WTC11 (cell line): ENCODE data around the gene HDGFL2. TPM values are rescaled to one million over a fixed set of nuclear protein-coding genes. Genes with fewer than 3 reads are reported as not detected.

Experiments
- ATAC-seq: fragments of 200-7000 bp; cut with Tn5 transposase; 2 replicates; pipeline ENCODE4 v1.10.0; 2021; ENCODE audit warnings: mild to moderate bottlenecking, moderate library complexity
- CTCF ChIA-PET: fragments of 300-600 bp; sonication (Branson Sonifier 250); formaldehyde crosslinking; loops from one replicate; lab custom pipeline; 2021; ENCODE audit warnings: antibody characterized with exemption; lab: Charles Lee
- POLR2A ChIA-PET: fragments of 350-600 bp; sonication (Branson Sonifier 250); formaldehyde crosslinking; loops from one replicate; lab custom pipeline; 2021; ENCODE audit warnings: antibody characterized with exemption; lab: Charles Lee
- DNase-seq: peaks from one replicate; pipeline ENCODE4 v3.0.0; 2021; ENCODE audit warnings: low spot score
- H3K27ac Mint-ChIP-seq: 2 replicates; pipeline ENCODE4 v1.8.0; 2021; ENCODE audit warnings: mixed read lengths
- H3K27me3 Mint-ChIP-seq: 2 replicates; pipeline ENCODE4 v1.8.0; 2021; ENCODE audit warnings: low read depth, mild to moderate bottlenecking, moderate library complexity, mixed read lengths
- H3K36me3 Mint-ChIP-seq: 2 replicates; pipeline ENCODE4 v1.8.0; 2021; ENCODE audit warnings: mixed read lengths
- H3K4me1 Mint-ChIP-seq: 2 replicates; pipeline ENCODE4 v1.8.0; 2022; ENCODE audit warnings: mixed read lengths
- H3K4me3 Mint-ChIP-seq: 2 replicates; pipeline ENCODE4 v1.8.0; 2021; ENCODE audit warnings: mild to moderate bottlenecking, moderate library complexity, mixed read lengths
- H3K9me3 Mint-ChIP-seq: 2 replicates; pipeline ENCODE4 v1.8.0; 2021; ENCODE audit warnings: mixed read lengths
- AFF4 ChIP-seq: sonication (generic); formaldehyde crosslinking; IDR thresholded peaks from 2 replicates; pipeline ENCODE4 v1.8.1; 2023; ENCODE audit warnings: mild to moderate bottlenecking, missing genetic modification reagents, borderline replicate concordance
- AR ChIP-seq: fragments of 250-450 bp; sonication (Bioruptor Pico); IDR thresholded peaks from 2 replicates; pipeline ENCODE4 v1.9.0; 2021; ENCODE audit warnings: mild to moderate bottlenecking
- ATF1 ChIP-seq: sonication (generic); formaldehyde crosslinking; IDR thresholded peaks from 2 replicates; pipeline ENCODE4 v1.8.1; 2023; ENCODE audit warnings: mild to moderate bottlenecking, moderate library complexity, missing genetic modification reagents
- GABPB1 ChIP-seq: sonication (generic); formaldehyde crosslinking; IDR thresholded peaks from 2 replicates; pipeline ENCODE4 v1.8.1; 2023; ENCODE audit warnings: mild to moderate bottlenecking, missing genetic modification reagents
- HMGA2 ChIP-seq: fragments of 250-450 bp; sonication (Bioruptor Pico); IDR thresholded peaks from 2 replicates; pipeline ENCODE4 v1.4.0; 2021; ENCODE audit warnings: mild to moderate bottlenecking, moderate library complexity
- IRF2 ChIP-seq: sonication (generic); formaldehyde crosslinking; IDR thresholded peaks from 2 replicates; pipeline ENCODE4 v1.8.0; 2022; ENCODE audit warnings: low read depth, missing genetic modification reagents, borderline replicate concordance
- JUN ChIP-seq: sonication (generic); formaldehyde crosslinking; IDR thresholded peaks from 2 replicates; pipeline ENCODE4 v1.8.0; 2023; ENCODE audit warnings: mild to moderate bottlenecking, missing genetic modification reagents
- MXD4 ChIP-seq: fragments of 250-450 bp; sonication (Bioruptor Pico); IDR thresholded peaks from 2 replicates; pipeline ENCODE4 v1.8.0; 2021; ENCODE audit warnings: mild to moderate bottlenecking, moderate library complexity, borderline replicate concordance
- NR1H2 ChIP-seq: sonication (generic); formaldehyde crosslinking; IDR thresholded peaks from 2 replicates; pipeline ENCODE4 v1.9.0; 2021; ENCODE audit warnings: mild to moderate bottlenecking, moderate library complexity, missing genetic modification reagents
- SMAD4 ChIP-seq: sonication (generic); formaldehyde crosslinking; IDR thresholded peaks from 2 replicates; pipeline ENCODE4 v1.8.0; 2022; ENCODE audit warnings: mild to moderate bottlenecking, missing genetic modification reagents
- SOX15 ChIP-seq: fragments of 250-450 bp; sonication (Bioruptor Pico); IDR thresholded peaks from 2 replicates; pipeline ENCODE4 v1.9.0; 2021; ENCODE audit warnings: mild to moderate bottlenecking
- ZMAT4 ChIP-seq: fragments of 250-450 bp; sonication (Bioruptor Pico); IDR thresholded peaks from 2 replicates; pipeline ENCODE4 v1.9.0; 2021; ENCODE audit warnings: mild to moderate bottlenecking
- ZNF138 ChIP-seq: sonication (generic); formaldehyde crosslinking; conservative IDR thresholded peaks from 2 replicates; pipeline ENCODE4 v1.8.1; 2022; ENCODE audit warnings: mild to moderate bottlenecking, moderate library complexity, missing genetic modification reagents
- ZNF532 ChIP-seq: fragments of 250-450 bp; sonication (Bioruptor Pico); IDR thresholded peaks from 2 replicates; pipeline ENCODE4 v1.9.0; 2021; ENCODE audit warnings: mild to moderate bottlenecking, borderline replicate concordance
- total RNA-seq: library from RNA; stranded (reverse); gene quantifications from 3 replicates; pipeline ENCODE4 v1.2.3, GENCODE V29; 2021
- TF ChIP-seq, protein P1 (sequence below): sonication (generic); formaldehyde crosslinking; IDR thresholded peaks from 2 replicates; pipeline ENCODE4 v1.8.1; 2022; ENCODE audit warnings: low read depth, missing genetic modification reagents, borderline replicate concordance
- TF ChIP-seq, protein P2 (sequence below): sonication (generic); formaldehyde crosslinking; IDR thresholded peaks from 2 replicates; pipeline ENCODE4 v1.8.1; 2022; ENCODE audit warnings: mild to moderate bottlenecking, moderate library complexity, missing genetic modification reagents
- TF ChIP-seq, protein P3 (sequence below): sonication (generic); formaldehyde crosslinking; IDR thresholded peaks from 2 replicates; pipeline ENCODE4 v1.8.1; 2023; ENCODE audit warnings: mild to moderate bottlenecking, missing genetic modification reagents, moderate library complexity
- TF ChIP-seq, protein P4 (sequence below): fragments of 250-450 bp; sonication (Bioruptor Pico); IDR thresholded peaks from 2 replicates; pipeline ENCODE4 v1.8.0; 2021; ENCODE audit warnings: mild to moderate bottlenecking
- TF ChIP-seq, protein P5 (sequence below): sonication (generic); formaldehyde crosslinking; IDR thresholded peaks from 2 replicates; pipeline ENCODE4 v1.8.0; 2022; ENCODE audit warnings: mild to moderate bottlenecking, missing genetic modification reagents

Gene HDGFL2
- total RNA-seq, 1 experiment from 2014 or later, result 115 TPM

- no peak for TF ChIP-seq SMAD4 (CRISPR knock-in tag)
- TF ChIP-seq AR, result no peak
- no peak for TF ChIP-seq JUN (CRISPR knock-in tag)
- no peak for TF ChIP-seq AFF4 (CRISPR knock-in tag)
- no peak for TF ChIP-seq ZMAT4 (CRISPR knock-in tag)
- no peak for TF ChIP-seq MXD4 (CRISPR knock-in tag)
- no peak for TF ChIP-seq GABPB1
- TF ChIP-seq, protein P1, sequence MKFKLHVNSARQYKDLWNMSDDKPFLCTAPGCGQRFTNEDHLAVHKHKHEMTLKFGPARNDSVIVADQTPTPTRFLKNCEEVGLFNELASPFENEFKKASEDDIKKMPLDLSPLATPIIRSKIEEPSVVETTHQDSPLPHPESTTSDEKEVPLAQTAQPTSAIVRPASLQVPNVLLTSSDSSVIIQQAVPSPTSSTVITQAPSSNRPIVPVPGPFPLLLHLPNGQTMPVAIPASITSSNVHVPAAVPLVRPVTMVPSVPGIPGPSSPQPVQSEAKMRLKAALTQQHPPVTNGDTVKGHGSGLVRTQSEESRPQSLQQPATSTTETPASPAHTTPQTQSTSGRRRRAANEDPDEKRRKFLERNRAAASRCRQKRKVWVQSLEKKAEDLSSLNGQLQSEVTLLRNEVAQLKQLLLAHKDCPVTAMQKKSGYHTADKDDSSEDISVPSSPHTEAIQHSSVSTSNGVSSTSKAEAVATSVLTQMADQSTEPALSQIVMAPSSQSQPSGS, result no peak
- no peak for TF ChIP-seq NR1H2 (CRISPR knock-in tag)
- TF ChIP-seq, protein P2, sequence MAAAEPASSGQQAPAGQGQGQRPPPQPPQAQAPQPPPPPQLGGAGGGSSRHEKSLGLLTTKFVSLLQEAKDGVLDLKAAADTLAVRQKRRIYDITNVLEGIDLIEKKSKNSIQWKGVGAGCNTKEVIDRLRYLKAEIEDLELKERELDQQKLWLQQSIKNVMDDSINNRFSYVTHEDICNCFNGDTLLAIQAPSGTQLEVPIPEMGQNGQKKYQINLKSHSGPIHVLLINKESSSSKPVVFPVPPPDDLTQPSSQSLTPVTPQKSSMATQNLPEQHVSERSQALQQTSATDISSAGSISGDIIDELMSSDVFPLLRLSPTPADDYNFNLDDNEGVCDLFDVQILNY (CRISPR knock-in tag), result no peak
- no peak for TF ChIP-seq SOX15
- no peak for TF ChIP-seq IRF2 (CRISPR knock-in tag)
- TF ChIP-seq HMGA2 (CRISPR knock-in tag), result no peak
- TF ChIP-seq, protein P3, sequence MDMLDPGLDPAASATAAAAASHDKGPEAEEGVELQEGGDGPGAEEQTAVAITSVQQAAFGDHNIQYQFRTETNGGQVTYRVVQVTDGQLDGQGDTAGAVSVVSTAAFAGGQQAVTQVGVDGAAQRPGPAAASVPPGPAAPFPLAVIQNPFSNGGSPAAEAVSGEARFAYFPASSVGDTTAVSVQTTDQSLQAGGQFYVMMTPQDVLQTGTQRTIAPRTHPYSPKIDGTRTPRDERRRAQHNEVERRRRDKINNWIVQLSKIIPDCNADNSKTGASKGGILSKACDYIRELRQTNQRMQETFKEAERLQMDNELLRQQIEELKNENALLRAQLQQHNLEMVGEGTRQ (CRISPR knock-in tag), result no peak
- TF ChIP-seq, protein P4, sequence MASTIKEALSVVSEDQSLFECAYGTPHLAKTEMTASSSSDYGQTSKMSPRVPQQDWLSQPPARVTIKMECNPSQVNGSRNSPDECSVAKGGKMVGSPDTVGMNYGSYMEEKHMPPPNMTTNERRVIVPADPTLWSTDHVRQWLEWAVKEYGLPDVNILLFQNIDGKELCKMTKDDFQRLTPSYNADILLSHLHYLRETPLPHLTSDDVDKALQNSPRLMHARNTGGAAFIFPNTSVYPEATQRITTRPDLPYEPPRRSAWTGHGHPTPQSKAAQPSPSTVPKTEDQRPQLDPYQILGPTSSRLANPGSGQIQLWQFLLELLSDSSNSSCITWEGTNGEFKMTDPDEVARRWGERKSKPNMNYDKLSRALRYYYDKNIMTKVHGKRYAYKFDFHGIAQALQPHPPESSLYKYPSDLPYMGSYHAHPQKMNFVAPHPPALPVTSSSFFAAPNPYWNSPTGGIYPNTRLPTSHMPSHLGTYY (CRISPR knock-in tag), result no peak
- TF ChIP-seq ZNF138 (CRISPR knock-in tag), result no peak
- TF ChIP-seq ATF1, result no peak
- TF ChIP-seq, protein P5, sequence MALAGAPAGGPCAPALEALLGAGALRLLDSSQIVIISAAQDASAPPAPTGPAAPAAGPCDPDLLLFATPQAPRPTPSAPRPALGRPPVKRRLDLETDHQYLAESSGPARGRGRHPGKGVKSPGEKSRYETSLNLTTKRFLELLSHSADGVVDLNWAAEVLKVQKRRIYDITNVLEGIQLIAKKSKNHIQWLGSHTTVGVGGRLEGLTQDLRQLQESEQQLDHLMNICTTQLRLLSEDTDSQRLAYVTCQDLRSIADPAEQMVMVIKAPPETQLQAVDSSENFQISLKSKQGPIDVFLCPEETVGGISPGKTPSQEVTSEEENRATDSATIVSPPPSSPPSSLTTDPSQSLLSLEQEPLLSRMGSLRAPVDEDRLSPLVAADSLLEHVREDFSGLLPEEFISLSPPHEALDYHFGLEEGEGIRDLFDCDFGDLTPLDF (CRISPR knock-in tag), result no peak
- no peak for TF ChIP-seq ZNF532 (CRISPR knock-in tag)
- no peak for ATAC-seq
These were observed 35.0 kb downstream of the HDGFL2 start for GRCh38 chr19:4507150-4507452.

More at GRCh38 chr19:4507150-4507452, 35.0 kb downstream of the HDGFL2 start:
- DNase-seq, result no peak
- H3K27me3 Mint-ChIP-seq, result peaks cover 50% of the 10 kb centered on the region
- no peaks in the 10 kb centered on the region for H3K9me3 Mint-ChIP-seq
- H3K27ac Mint-ChIP-seq, result no peak overlapping the region
- H3K36me3 Mint-ChIP-seq, result peaks cover 10% of the 10 kb centered on the region
- no peak overlapping the region for H3K4me3 Mint-ChIP-seq
- ChIA-PET POLR2A (no interaction called here), CTCF (interaction anchor here (1.9 to 2.4 kb wide), 2 partner anchors 16 to 18 kb away, joined by 7 to 11 read pairs; no protein-coding TSS in a partner anchor)
- H3K4me1 Mint-ChIP-seq, result no peaks in the 10 kb centered on the region
